HL-60 (cell line): ENCODE results near the gene PSTPIP1.

Source experiments
- DNase-seq, 2 experiments: peaks; one replicate each; pipeline ENCODE4 v3.0.0-alpha.2; 2010 to 2020; ENCODE audit warnings: low read depth in 1 of 2, low spot score in 1 of 2
- H3K27ac ChIP-seq: fragments of 250-450 bp; sonication (Bioruptor Pico); replicated peaks from 2 replicates; pipeline ENCODE4 v1.5.1; 2020; ENCODE audit warnings: mild to moderate bottlenecking, moderate library complexity
- H3K27me3 ChIP-seq: fragments of 250-450 bp; sonication (Bioruptor Pico); 2 replicates; pipeline ENCODE4 v1.5.1; 2021; ENCODE audit warnings: mild to moderate bottlenecking, moderate library complexity; ENCODE audit not compliant: insufficient read depth, poor library complexity, severe bottlenecking
- H3K4me3 ChIP-seq: replicated peaks from 2 replicates; pipeline ENCODE4 v1.5.1; 2011; ENCODE audit warnings: mild to moderate bottlenecking, control low read depth, low read length; ENCODE audit not compliant: insufficient read depth
- CTCF ChIP-seq: IDR thresholded peaks from one replicate; pipeline ENCODE4 v1.5.1; 2011; ENCODE audit warnings: low read length, control low read depth, inconsistent platforms; ENCODE audit not compliant: insufficient read depth
- GABPA ChIP-seq: IDR thresholded peaks from 2 replicates; pipeline ENCODE4 v1.6.1; 2012; ENCODE audit warnings: low read depth
- POLR2AphosphoS5 ChIP-seq: IDR thresholded peaks from 2 replicates; pipeline ENCODE4 v1.6.1; 2012; ENCODE audit warnings: low read depth
- REST ChIP-seq: IDR thresholded peaks from 2 replicates; pipeline ENCODE4 v1.6.1; 2012; ENCODE audit warnings: low read depth; ENCODE audit not compliant: insufficient replicate concordance
- SPI1 ChIP-seq: IDR thresholded peaks from 2 replicates; pipeline ENCODE4 v1.6.1; 2012; ENCODE audit warnings: low read depth, mild to moderate bottlenecking, borderline replicate concordance

The PSTPIP1 gene

GRCh38 chr15:76983590-76984375 is 11.1 kb upstream of the PSTPIP1 start:
- TF ChIP-seq SPI1 (peak; percentile 82), CTCF (no peak), GABPA (no peak), POLR2AphosphoS5 (no peak), REST (no peak)
- DNase-seq, result peak in 1 of 2 experiments; percentile 87
- no peak overlapping the region for H3K4me3 ChIP-seq
- H3K27ac ChIP-seq, result peak overlapping the region; percentile 78
- no peaks in the 10 kb centered on the region for H3K27me3 ChIP-seq

- TF ChIP-seq SPI1 (no peak), CTCF (no peak), GABPA (no peak), REST (no peak), POLR2AphosphoS5 (no peak)
- peak in 1 of 2 experiments; percentile 22 for DNase-seq
- H3K4me3 ChIP-seq, result no peak overlapping the region
- H3K27me3 ChIP-seq, result no peaks in the 10 kb centered on the region
- peak overlapping the region; percentile 90 for H3K27ac ChIP-seq
Measured at GRCh38 chr15:76986743-76987142, 8.2 kb upstream of the PSTPIP1 start.

- DNase-seq, result no peak
- no peak overlapping the region for H3K4me3 ChIP-seq
- H3K27me3 ChIP-seq, result no peaks in the 10 kb centered on the region
- H3K27ac ChIP-seq, result peak overlapping the region; percentile 90
- no peak for TF ChIP-seq REST
- TF ChIP-seq SPI1, result no peak
- TF ChIP-seq GABPA, result no peak
- TF ChIP-seq POLR2AphosphoS5, result no peak
- no peak for TF ChIP-seq CTCF
Measured at GRCh38 chr15:76987276-76987675, 7.7 kb upstream of the PSTPIP1 start.
